SH-SY5Y (cell line): ENCODE data around the gene ACTR3C.

Experiments
- GATA2 ChIP-seq: IDR thresholded peaks from 2 replicates; pipeline ENCODE4 v1.6.1; 2011; ENCODE audit warnings: mild to moderate bottlenecking, low read depth, low read length
- GATA3 ChIP-seq: IDR thresholded peaks from 2 replicates; pipeline ENCODE4 v1.6.1; 2011; ENCODE audit warnings: low read depth, mild to moderate bottlenecking, low read length, moderate library complexity

ACTR3C gene

GRCh38 chr7:150363370-150363769 is 40.0 kb upstream of the ACTR3C start:
- TF ChIP-seq GATA2 (peak; percentile 71), GATA3 (no peak)

GRCh38 chr7:150361807-150362621 is 38.7 kb upstream of the ACTR3C start:
- TF ChIP-seq GATA2 (no peak), GATA3 (no peak)

- TF ChIP-seq GATA3 (no peak), GATA2 (no peak)
These were observed 38.1 kb upstream of the ACTR3C start for GRCh38 chr7:150361402-150361801.

GRCh38 chr7:150360363-150361058 is 37.2 kb upstream of the ACTR3C start:
- TF ChIP-seq GATA2 (no peak), GATA3 (no peak)

DNA sequence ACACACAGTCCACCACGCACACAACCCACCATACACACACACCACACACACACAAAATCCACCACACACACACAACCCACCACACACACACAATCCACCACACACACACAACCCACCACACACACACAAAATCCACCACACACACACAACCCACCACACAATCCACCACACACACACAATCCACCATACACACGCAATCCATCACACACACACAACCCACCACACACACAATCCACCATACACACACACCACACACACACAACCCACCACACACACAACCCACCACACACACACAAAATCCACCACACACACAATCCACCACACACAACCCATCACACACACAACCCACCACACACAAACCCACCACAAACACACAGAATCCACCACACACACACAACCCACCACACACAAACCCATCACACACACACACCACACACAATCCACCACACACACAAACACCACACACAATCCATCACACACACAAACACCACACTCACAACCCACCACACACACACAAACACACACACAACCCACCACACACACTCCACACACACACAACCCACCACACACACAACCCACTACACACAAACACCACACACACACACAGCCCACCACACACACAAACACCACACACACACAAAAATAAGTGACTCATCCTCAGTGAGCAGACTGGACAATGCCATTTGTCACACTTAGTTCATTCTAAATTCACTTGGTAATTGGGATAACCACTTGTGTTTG is 36.4 kb upstream of the ACTR3C start:
- TF ChIP-seq GATA2 (no peak), GATA3 (no peak)

DNA sequence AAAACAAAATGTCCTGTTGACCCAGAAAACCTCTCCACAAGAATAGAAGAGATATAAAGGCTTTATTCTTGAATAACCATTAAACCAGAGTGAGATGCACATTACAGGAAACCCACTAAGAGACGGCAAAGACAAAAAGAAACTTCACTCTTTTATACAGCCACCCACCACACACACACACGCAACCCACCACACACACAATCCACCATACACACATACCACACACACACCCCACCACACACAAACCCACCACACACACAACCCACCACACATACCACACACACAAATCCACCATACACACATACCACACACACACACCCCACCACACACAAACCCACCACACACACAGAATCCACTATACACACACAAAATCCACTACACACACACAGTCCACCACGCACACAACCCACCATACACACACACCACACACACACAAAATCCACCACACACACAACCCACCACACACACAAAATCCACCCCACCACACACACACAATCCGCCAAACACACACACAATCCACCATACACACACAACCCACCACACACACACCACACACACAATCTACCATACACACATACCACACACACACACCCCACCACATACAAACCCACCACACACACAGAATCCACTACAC is 35.8 kb upstream of the ACTR3C start:
- TF ChIP-seq GATA3, result no peak
- no peak for TF ChIP-seq GATA2

DNA sequence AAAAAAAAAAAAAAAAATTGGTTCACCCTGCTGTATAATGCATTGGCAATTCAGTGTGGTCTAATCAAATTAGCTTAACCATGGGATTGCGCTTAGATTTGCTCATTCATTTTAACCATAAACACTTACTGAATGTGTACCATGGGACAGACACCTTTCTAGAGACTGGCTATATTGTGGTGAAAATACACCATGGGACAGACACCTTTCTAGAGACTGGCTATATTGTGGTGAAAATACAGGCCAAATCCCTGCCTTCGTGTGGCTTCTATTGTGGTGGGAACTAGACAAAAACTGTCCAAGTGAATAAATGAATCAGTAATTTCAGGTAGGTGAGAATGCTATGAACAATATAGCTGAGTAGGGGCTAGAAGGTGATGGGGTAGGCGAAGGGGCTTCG is 35.1 kb upstream of the ACTR3C start:
- TF ChIP-seq GATA3, result no peak
- TF ChIP-seq GATA2, result no peak

GRCh38 chr7:150357771-150358427 is 34.6 kb upstream of the ACTR3C start:
- TF ChIP-seq GATA2 (no peak), GATA3 (no peak)

- TF ChIP-seq GATA2 (no peak), GATA3 (no peak)
These were observed 33.9 kb upstream of the ACTR3C start for GRCh38 chr7:150357270-150357669.

DNA sequence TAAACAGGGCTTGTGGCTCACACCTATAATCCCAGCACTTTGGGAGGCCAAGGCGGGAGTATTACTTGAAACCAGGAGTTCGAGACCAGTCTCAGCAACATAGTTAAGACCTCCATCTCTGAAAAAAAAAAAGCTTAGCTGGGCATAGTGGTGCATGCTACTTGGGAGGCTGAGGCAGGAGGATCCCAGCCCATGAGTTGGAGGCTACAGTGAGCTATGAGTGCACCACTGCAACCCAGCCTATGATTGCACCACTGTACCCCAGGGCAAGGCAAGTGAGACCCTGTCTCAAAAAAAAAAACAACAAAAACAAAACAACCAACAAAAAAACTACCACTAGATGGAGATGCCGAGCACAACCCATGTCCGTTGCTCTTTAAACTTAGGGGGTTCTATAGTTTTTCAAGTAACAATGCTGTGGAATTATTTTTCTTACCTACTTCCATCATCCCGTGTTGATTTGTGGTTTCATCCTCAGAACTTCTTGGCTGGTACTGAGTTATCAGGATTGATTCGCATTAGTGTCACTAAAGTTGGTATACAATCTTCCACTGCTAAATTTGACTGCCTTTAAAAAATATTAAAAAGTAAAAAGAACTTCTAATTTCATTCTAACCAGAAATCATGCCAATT is 33.0 kb upstream of the ACTR3C start:
- TF ChIP-seq GATA2, result no peak
- TF ChIP-seq GATA3, result no peak

DNA sequence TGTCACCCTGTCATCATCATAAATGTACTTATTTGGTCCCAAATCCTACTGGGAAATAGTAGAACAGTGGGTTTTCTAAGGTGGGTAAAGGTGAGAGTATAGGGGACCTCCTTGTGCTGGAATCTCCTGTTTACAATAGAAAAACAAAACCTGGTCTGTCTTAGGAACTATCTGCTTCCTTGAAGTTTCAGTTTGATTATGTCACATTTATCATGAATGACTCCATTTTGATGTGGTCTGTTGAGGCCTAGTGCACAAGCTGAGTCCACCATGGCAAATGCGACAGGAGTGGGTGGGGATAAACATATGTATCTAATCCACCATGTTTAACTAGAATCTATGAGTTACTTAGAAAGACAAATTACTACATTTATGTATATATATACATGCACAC is 32.3 kb upstream of the ACTR3C start:
- TF ChIP-seq GATA3 (no peak), GATA2 (no peak)

- TF ChIP-seq GATA3, result no peak
- no peak for TF ChIP-seq GATA2
These were observed 28.3 kb upstream of the ACTR3C start for GRCh38 chr7:150351587-150352194.

GRCh38 chr7:150346922-150347321 is 23.6 kb upstream of the ACTR3C start:
- no peak for TF ChIP-seq GATA2
- no peak for TF ChIP-seq GATA3

- TF ChIP-seq GATA3 (no peak), GATA2 (no peak)
These were observed 21.7 kb upstream of the ACTR3C start for GRCh38 chr7:150345012-150345411.
